HG03097 (cell line): ENCODE data around the gene PDGFA.

Experiments
- ATAC-seq: cut with Tn5 transposase; IDR thresholded peaks from one replicate; pipeline ENCODE4 v1.9.1; 2021; ENCODE audit not compliant: unreplicated experiment, low FRiP score

PDGFA gene

GRCh38 chr7:520503-521161 lies 986 bp upstream of the PDGFA start:
- no peak for ATAC-seq

- no peak for ATAC-seq
Measured at GRCh38 chr7:518630-519483, 789 bp downstream of the PDGFA start.

GRCh38 chr7:517774-518629 lies 1.6 kb downstream of the PDGFA start:
- no peak for ATAC-seq

DNA sequence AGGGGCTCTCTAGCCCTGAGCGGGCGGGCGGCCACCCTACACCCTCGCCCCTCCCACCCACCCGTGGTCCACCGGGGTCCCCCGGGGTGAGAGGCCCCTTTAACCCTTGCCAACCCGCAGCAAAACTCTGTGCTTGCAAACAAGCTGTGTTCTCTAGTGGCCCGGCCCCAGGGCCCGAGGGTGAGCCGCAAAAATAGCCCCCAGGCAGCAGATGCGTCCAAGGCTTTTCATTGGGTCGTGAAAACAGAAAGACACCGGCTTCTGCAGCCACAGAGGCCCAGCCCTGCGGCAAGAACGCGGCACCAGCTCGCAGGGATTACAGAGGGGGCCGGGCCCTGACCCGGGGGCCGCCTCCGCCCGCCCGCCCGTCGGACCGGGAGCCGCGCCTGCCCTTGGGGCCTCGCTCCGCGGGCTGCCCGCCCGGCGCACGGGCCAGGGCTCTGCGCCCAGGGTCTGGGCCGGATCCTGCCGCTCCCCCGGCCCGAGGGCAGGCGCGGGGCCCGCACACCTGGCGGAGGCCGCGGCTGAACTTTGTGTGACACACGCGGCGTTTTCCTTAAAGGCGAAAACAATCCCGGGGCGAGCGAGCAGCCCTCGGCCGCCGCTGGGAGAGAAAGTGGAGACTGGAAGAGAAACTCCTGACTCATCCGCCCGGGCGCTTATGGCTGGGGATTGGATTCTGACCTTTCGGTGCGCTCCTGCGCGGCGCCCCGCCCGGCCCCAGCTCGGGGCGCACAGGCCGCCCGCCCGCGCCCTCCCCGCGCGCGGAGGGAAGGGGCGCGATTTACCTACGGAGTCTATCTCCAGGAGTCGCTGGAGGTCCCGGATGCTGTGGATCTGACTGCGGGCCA lies 2.8 kb downstream of the PDGFA start:
- ATAC-seq = no peak

GRCh38 chr7:516216-516605 lies 3.4 kb downstream of the PDGFA start:
- ATAC-seq = no peak

DNA sequence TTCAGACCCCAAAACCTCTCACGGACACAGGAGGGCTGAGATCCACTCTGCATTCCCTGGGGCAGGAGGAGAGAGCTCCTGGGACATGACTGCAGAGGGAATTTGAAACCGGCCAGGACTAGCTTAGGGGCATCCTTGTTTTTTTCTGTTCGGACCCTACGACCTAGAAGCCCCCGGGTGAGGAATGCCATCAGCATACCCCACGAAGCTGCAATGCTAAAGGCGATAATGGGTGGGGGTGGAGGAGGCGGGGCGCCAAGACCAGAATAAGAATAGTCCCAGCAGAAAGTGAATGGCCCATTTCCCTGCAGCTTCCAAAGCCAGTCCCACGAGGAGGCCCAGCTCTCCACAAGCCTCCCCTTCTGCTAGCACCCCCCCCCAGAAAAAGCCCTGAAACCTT lies 4.0 kb downstream of the PDGFA start:
- no peak for ATAC-seq

- ATAC-seq = no peak
Measured at GRCh38 chr7:514651-515598, 4.7 kb downstream of the PDGFA start.

DNA sequence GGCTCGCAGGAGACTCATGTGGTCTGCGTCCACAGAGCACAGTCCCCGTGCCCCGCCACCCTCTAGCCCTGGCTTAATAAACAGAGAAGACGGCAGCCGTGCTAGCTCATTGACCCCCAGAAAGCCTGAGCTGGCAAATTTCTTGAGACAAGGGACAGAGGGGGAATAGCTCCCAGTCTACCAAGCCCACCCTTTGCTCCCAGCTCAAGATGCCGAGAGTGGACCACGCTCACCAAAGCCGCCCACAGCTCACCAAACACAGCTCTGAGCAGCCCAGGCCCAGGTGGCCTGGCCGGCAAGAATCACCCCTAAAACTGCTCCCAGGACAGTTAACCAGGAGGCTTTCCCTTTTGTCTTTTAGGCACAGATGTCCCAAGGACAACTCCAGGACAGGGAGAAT lies 5.4 kb downstream of the PDGFA start:
- ATAC-seq = no peak

- no peak for ATAC-seq
Measured at GRCh38 chr7:513521-514166, 6.0 kb downstream of the PDGFA start.

DNA sequence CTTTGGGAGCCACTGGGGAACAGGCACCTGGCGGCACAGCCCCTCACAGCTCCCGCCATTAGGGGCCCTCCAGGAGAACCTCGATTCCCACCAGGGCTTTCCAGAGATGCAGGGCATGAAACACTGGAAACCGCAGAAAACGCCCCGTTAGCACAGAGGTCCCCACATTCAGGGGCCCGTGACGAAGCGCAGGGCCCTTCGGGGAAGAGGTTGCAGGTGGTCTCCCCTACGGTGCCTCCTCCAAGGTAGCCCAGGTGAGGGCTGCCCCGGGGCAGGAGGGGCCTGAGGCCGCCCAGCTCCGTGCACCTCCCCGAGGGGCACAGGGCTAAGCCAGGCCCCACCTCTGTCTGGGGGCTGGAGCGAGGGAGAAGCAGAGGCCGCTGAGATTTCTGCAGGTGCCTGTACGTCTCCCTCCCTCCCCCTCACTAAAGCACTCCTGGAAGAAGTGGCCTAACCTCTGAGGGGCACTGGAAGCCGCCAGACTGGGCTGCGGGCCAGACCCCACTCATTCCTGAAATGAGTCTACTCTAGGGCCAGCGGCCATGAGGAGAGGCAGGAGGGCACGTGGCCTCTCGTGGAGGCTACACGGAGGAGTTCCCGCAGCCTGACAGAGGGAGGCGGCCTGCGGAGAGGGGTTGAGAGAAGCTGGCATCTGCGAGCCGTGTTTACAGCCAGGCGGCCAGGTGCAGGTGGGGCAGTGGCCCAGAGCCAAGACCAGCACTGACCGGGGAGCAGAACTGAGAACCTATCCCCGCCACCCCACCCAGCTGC lies 6.9 kb downstream of the PDGFA start:
- no peak for ATAC-seq

GRCh38 chr7:512146-512510 lies 7.5 kb downstream of the PDGFA start:
- no peak for ATAC-seq

- no peak for ATAC-seq
Measured at GRCh38 chr7:511476-512145, 8.0 kb downstream of the PDGFA start.

GRCh38 chr7:510782-511281 lies 8.8 kb downstream of the PDGFA start:
- ATAC-seq = no peak

GRCh38 chr7:510131-510481 lies 9.5 kb downstream of the PDGFA start:
- no peak for ATAC-seq

DNA sequence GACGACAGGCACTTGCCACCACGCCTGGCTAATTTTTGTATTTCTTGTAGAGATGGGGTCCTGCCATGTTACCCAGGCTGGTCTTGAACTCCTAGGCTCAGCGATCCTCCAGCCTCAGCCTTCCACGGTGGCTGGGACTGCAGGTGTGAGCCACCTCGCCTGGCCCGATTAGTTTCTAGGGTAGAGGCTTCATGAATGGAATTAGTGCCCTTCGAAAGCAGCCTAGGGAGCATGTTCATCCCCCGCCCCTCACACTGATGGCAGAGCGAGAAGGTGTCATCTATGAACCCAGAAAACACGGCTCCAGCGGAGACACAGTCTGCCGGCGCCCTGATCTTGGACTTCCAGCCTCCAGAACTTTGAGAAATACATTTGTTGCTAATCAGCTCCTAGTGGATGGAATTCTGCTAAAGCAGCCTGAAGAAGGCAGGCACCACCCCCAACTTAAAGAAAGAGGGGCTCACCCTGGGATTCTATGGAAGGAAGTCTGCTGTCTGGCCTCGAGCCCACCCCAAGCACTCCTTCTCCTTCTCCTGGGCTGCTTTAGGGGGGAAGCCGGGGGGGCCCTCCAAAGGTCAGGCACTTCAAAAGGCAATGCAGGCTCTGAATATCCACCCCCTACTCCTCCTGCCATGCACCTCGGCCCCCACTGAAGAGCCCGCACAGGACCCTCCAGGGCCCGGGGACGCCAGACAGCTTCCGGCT lies 10.1 kb downstream of the PDGFA start:
- ATAC-seq = no peak

DNA sequence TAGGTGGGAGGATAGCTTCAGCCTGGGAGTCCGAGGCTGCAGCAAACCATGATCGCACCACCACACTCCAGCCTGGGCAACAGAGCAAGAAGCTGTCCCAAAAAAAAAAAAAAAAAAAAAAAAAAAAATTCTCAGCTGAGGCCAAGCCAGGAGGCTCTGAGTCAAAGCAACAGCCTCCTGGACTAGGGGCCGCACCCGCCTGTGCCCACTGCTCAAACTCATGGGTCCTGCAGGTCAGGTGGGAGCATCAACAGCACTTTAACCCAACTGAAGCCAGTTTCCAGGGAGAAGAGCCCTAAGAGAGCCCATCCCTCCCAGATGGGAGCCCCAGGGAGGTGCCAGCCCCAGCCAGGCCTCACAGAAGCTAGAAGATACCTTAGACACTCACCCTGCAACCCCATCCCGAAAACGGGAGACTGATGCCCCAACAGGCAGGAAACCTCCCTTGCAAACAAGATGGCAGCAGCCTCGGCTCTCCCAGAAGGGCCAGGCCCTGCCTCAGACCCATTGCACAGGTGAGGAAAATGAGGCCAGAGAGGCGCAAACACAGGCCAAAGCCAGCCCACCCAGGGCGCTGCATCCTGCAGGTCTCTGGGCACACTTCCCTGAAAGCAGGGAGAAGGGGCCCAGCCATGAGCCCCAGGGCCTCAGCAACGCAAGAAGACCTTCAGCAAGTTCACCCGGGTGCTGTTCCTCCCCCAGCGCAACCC lies 11.0 kb downstream of the PDGFA start:
- ATAC-seq = no peak
